ENCODE data around the gene NAB1. TPM values are rescaled to one million over a fixed set of nuclear protein-coding genes. Genes with fewer than 3 reads are reported as not detected.

Gene NAB1
- total RNA-seq, 1 donor from 2014 or later = 38.6 TPM

GRCh38 chr2:190635781-190636180 lies 13.1 kb upstream of the NAB1 start:
- ATAC-seq (no peak), DNase-seq (no peak)
- Histone ChIP-seq H3K4me3 (no peak overlapping the region), H3K36me3 (no peaks in the 10 kb centered on the region), H3K9me3 (no peaks in the 10 kb centered on the region), H3K4me1 (peaks cover 17% of the 10 kb centered on the region), H3K27ac (no peak overlapping the region), H3K27me3 (no peaks in the 10 kb centered on the region)
- intact Hi-C loops (cut with DNase I) = loop anchor here (10.0 kb wide), 1 partner anchor 111 kb away; no protein-coding TSS in a partner anchor
- TF ChIP-seq CTCF (IDR thresholded peaks at IDR 0.05) = peak; percentile 11

GRCh38 chr2:190636361-190636760 lies 12.5 kb upstream of the NAB1 start:
- intact Hi-C loops (cut with DNase I) = loop anchor here (10.0 kb wide), 1 partner anchor 112 kb away; no protein-coding TSS in a partner anchor
- Histone ChIP-seq H3K27ac (no peak overlapping the region), H3K9me3 (no peaks in the 10 kb centered on the region), H3K4me1 (peaks cover 17% of the 10 kb centered on the region), H3K4me3 (no peak overlapping the region), H3K27me3 (no peaks in the 10 kb centered on the region), H3K36me3 (no peaks in the 10 kb centered on the region)
- ATAC-seq (no peak), DNase-seq (no peak)
- TF ChIP-seq CTCF (IDR thresholded peaks at IDR 0.05) = no peak

GRCh38 chr2:190637281-190637734 lies 11.6 kb upstream of the NAB1 start:
- no peaks in the 10 kb centered on the region for H3K27me3 ChIP-seq
- intact Hi-C loops (cut with DNase I) = loop anchor here (10.0 kb wide), 1 partner anchor 113 kb away; no protein-coding TSS in a partner anchor
- ATAC-seq (peak; percentile 31), DNase-seq (no peak)
- H3K27ac ChIP-seq = peak overlapping the region; percentile 44
- H3K4me3 ChIP-seq = no peak overlapping the region
- H3K36me3 ChIP-seq = no peaks in the 10 kb centered on the region
- no peaks in the 10 kb centered on the region for H3K9me3 ChIP-seq
- TF ChIP-seq CTCF (IDR thresholded peaks at IDR 0.05) = no peak
- peaks cover 17% of the 10 kb centered on the region for H3K4me1 ChIP-seq

GRCh38 chr2:190637903-190638618 lies 10.8 kb upstream of the NAB1 start:
- Histone ChIP-seq H3K9me3 (no peaks in the 10 kb centered on the region), H3K27me3 (no peaks in the 10 kb centered on the region), H3K4me3 (no peak overlapping the region), H3K4me1 (peaks cover 17% of the 10 kb centered on the region), H3K27ac (peak overlapping the region; percentile 44), H3K36me3 (no peaks in the 10 kb centered on the region)
- DNase-seq (no peak), ATAC-seq (peak; percentile 65)
- TF ChIP-seq CTCF (IDR thresholded peaks at IDR 0.05) = no peak
- intact Hi-C loops (cut with DNase I) = loop anchor here (10.0 kb wide), 1 partner anchor 113 kb away; no protein-coding TSS in a partner anchor

- H3K4me3 ChIP-seq = no peak overlapping the region
- peaks cover 17% of the 10 kb centered on the region for H3K4me1 ChIP-seq
- no peak for DNase-seq
- no peaks in the 10 kb centered on the region for H3K9me3 ChIP-seq
- H3K27ac ChIP-seq = no peak overlapping the region
- intact Hi-C loops (cut with DNase I) = no loop called here
- H3K27me3 ChIP-seq = no peaks in the 10 kb centered on the region
- no peaks in the 10 kb centered on the region for H3K36me3 ChIP-seq
- ATAC-seq = no peak
- TF ChIP-seq CTCF (IDR thresholded peaks at IDR 0.05) = no peak
Observed at GRCh38 chr2:190640117-190640516, 8.8 kb upstream of the NAB1 start.

Measured in upper lobe of right lung (tissue), 1 donor.